Cortex of kidney (tissue), 1 donor: ENCODE results near the gene FAM47E.

Experiments
- DNase-seq: peaks from one replicate; lab custom pipeline; 2025; lab: John Stamatoyannopoulos, UW

The FAM47E gene

GRCh38 chr4:76251441-76252270 lies at the start of gene FAM47E:
Gene FAM47E, plus strand, starts transcription at chr4:76251721. Its CDS starts 26 bp downstream, at chr4:76251747.
- no peak for DNase-seq

GRCh38 chr4:76203541-76203940 lies 48.0 kb upstream of the FAM47E start:
- DNase-seq = no peak

- no peak for DNase-seq
These were observed 46.6 kb upstream of the FAM47E start for GRCh38 chr4:76204936-76205335.

GRCh38 chr4:76205476-76205875 lies 46.0 kb upstream of the FAM47E start:
- no peak for DNase-seq

- no peak for DNase-seq
These were observed 45.1 kb upstream of the FAM47E start for GRCh38 chr4:76206222-76206942.

- no peak for DNase-seq
These were observed 44.0 kb upstream of the FAM47E start for GRCh38 chr4:76207549-76207948.

- DNase-seq = no peak
These were observed 43.3 kb upstream of the FAM47E start for GRCh38 chr4:76208005-76208765.

- DNase-seq = no peak
These were observed 41.6 kb upstream of the FAM47E start for GRCh38 chr4:76209881-76210280.

- DNase-seq = no peak
These were observed 41.1 kb upstream of the FAM47E start for GRCh38 chr4:76210452-76210851.

- no peak for DNase-seq
These were observed 39.5 kb upstream of the FAM47E start for GRCh38 chr4:76211769-76212708.

GRCh38 chr4:76212851-76213414 lies 38.6 kb upstream of the FAM47E start:
- DNase-seq = no peak

- no peak for DNase-seq
These were observed 37.9 kb upstream of the FAM47E start, which contains the start of gene SCARB2 for GRCh38 chr4:76213415-76214176. Gene SCARB2, minus strand, starts transcription at chr4:76213824. Its CDS starts 281 bp downstream, at chr4:76213543.

- DNase-seq = no peak
These were observed 37.3 kb upstream of the FAM47E start for GRCh38 chr4:76214177-76214675.

- no peak for DNase-seq
These were observed 36.4 kb upstream of the FAM47E start for GRCh38 chr4:76215077-76215476.

- DNase-seq = no peak
These were observed 35.0 kb upstream of the FAM47E start for GRCh38 chr4:76216524-76216923.

GRCh38 chr4:76216975-76217814 lies 34.3 kb upstream of the FAM47E start:
- no peak for DNase-seq

- no peak for DNase-seq
These were observed 32.0 kb upstream of the FAM47E start for GRCh38 chr4:76219299-76220055.

GRCh38 chr4:76224171-76224570 lies 27.4 kb upstream of the FAM47E start:
- DNase-seq = no peak
